ENCODE data around the gene GHRL.

Gene GHRL

GRCh38 chr3:10292505-10293419, at the start of gene GHRL:
Gene GHRL, minus strand, starts transcription at chr3:10292947. Its CDS starts 2,767 bp downstream, at chr3:10290180.
- no peak for DNase-seq

DNA sequence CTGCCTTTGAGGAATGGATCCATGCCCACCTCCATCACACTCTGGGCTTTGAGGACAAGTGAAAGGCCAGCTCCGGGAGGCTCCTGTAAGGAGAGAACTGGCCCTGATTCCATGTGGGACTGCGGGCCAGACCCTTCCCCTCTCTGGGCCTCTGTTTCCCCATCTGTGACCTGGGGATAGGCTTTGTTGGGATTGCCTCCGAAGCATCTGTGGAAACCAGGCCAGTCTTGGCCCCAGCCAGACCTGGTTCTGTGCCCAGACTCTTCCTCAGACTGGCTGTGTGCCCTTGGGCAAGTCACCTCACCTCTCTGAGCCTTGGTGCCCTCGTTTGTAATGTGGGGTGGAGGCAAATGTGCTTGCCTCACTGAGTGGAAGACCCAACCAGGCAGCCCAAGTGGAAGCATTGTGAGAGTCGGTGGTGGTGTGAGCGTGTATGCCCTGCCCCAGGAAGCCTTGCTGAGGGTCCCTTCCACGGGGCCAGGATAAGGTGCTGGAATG, 49.2 kb upstream of the GHRL start:
- DNase-seq, result no peak

DNA sequence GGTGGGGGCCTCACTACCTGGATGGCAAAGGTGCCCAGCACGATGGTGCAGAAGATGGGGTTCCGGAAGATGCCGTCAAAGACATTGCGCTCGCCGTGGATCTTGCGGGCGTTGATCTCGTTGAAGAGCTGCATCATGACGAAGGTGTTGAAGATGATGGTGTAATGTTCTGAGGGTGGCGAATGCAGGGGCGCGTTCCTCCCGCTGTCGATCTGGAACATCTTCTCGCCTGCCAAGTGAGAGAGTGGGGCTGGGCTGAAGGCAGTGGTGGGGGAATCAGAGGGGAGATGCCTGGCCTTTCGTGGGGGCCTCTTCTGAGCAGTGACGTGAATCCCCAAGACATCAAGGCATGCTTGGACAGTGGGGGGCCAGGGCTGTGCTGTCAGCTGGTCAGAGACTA, 47.7 kb upstream of the GHRL start:
- DNase-seq, result no peak

GRCh38 chr3:10340046-10340445, 47.3 kb upstream of the GHRL start:
- no peak for DNase-seq

DNA sequence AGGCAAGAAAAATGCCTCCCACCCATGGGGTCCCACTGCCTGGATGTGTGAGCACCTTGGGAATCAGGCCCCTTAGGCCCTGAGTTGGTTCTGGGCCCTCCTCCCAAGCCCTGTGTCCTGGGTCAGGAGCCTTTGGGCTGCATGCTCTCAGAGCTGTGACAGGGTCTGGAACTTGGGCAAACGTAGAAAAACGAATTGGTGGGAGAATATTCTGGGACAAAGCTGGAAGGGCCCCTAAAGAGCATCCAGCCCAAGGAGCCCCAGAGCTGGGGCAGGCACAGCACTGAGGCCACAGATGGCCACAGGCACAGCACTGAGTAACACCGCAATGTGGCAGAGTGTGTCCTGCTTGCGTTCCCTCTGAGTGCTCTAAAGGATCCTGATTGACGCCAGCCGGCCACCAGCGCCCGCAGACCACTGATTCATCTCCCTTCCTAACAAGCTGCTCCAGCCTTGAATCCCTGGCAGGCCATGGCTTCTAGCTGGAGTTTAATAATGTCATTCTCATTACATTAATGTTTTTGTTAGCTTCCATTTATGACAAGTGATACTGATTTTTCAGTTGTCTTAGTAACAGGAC, 46.7 kb upstream of the GHRL start:
- no peak for DNase-seq

GRCh38 chr3:10338591-10339353, 46.0 kb upstream of the GHRL start:
- DNase-seq, result no peak

DNA sequence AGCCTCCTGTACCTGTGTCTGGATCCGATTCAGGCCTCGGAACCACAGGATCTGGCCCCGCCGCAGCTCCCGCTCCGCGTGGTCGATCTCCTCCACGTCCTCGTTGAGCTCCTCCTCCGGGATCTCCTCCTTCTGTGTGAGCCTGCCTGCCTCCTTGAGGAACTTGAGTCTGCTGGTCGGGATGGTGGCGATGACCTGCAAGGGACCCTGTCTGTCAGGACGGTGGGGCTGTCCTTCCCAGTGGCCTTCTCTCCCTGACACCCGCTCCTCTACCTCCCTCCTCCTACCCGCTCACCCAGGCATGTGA, 45.4 kb upstream of the GHRL start:
- no peak for DNase-seq

DNA sequence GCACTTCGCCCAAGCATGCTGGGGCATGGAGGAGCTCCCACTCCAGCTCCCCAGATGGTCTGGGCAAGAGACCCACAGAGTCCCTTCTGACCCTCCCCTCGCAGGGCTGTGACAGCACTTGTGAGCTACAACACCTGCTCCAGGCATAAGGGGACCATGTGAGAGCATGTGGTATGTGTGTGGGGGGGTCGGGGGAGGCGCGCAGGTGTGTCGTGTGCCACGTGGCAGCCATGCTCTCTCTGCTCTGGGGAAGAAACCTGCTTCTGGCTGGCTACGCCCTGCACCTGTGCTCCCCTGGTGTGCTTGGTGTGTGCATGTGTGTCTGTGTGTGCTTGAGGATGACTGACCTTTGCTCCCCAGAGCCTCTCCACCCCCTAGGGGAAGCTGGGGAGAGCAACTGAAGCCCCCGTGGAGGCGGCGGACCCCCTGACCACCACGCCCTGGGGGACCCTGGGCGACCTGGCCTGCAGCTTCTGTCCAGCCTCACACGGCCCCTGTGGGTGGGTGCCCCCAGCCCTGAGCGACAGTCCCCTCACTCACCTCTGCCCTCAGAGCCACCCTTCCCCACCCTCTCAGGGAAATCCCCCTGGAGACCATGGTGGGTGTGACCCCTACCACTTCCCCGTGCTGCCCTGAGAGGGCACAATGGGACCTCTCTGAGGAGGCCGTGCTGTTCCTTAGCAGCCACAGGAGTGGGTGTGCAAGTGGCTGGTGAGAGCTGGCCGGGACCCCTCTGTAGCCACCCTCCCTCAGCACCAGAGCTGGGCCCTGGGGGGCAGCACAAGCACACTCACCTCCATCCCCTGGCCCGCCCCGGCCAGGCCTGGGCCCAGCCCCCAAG, 44.8 kb upstream of the GHRL start:
- DNase-seq, result no peak

GRCh38 chr3:10336761-10337160, 44.0 kb upstream of the GHRL start:
- no peak for DNase-seq

- DNase-seq, result no peak
Observed at GRCh38 chr3:10335871-10336622, 43.3 kb upstream of the GHRL start.

- no peak for DNase-seq
Observed at GRCh38 chr3:10335190-10335738, 42.5 kb upstream of the GHRL start.

- peak; percentile 82 for DNase-seq
Observed at GRCh38 chr3:10334459-10334858, 41.7 kb upstream of the GHRL start.

DNA sequence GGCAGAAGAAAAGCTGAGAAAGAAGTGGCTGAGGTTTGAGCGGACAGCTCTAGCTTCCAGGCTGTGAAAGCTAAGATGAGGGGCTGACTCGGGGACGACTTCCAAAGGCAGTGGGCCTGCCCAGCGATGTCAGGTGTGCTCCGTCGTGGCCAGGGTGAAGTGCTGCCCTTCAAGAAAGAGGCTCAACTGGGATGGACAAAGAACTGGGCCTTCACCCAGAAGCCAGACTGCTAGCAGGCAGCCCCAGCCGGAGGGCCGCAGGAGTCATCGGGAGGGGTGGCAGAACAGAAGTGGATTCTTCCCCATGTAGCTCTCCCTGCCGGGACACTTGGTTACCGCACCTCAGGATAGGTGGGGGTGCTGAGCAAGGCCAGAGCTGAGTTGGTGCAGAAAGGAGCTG, 41.3 kb upstream of the GHRL start:
- DNase-seq, result no peak

- no peak for DNase-seq
Observed at GRCh38 chr3:10333349-10333650, 40.6 kb upstream of the GHRL start.

GRCh38 chr3:10332481-10333348, 40.0 kb upstream of the GHRL start:
- no peak for DNase-seq

DNA sequence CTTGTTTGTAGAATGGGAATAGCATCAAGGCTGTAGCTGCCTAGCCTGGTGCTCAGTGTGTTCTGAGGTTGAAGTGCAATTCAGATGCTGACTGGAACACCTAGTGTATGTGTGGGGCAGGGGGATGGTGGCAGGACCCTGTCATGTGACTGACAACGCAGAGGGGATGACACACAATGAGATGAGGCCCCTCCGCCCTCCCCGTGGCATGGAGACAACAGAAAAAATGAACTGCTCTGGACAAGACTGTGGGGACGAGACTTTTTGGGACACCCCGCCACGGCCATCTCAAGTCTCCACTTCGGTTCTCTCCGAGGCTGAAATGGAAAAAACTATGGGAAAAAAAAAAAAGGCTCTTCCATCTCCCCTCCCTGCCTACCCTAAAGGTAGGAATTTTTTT, 38.6 kb upstream of the GHRL start:
- DNase-seq, result no peak

GRCh38 chr3:10330319-10330718, 37.6 kb upstream of the GHRL start:
- no peak for DNase-seq

DNA sequence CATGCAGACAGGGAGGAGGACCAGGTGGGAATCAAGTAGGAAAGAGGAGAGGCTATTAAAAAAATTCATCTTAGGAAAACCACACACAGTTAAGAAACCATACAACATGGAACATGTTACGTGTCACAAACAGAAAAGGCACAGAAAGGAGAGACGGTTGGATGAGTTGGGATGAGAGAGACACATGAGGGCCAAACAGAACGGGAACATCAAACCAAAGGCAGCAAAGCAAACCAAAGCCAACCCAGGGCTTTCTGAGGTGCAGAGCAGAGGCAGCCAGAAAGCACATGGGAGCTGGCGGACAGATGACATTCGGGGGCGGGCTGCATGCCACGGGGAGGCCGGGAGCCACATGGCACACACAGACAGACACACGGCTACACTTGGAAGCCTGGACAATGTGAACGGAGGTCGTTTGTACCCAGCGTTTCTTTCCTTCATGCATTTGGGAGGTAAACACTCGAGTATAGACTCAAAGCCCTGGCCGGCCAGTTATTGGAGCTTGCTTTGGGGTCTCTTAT, 36.8 kb upstream of the GHRL start:
- DNase-seq, result no peak

DNA sequence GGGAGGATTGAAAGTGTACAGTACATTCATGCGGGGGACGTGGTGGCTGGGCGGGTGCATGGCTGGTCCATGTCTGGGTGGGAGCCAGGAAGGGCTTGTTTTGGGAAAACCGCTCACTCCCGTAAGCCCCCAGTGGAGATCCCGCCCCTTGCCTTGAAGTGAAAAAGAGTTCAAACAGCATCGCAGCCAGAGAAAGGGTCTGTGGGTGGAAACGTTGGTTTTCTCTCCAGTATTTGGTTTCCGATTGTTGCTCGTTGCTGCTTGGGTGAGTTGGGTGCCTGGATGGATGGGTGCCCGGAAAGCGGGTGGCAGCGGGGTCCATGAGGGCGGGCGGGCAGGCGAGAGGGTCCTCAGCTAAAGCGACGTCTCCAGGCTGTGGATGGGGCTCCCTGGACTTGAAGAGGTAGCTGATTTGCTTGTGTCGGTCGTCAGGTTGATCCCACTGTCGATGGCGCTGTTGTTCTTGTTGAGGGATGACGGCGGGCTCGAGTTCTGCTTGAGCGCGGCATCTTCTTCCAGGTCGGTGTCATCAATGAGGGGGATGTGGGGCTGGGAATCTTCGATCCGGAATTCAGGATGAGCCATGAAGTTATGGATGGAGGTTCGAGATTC, 35.8 kb upstream of the GHRL start:
- no peak for DNase-seq

DNA sequence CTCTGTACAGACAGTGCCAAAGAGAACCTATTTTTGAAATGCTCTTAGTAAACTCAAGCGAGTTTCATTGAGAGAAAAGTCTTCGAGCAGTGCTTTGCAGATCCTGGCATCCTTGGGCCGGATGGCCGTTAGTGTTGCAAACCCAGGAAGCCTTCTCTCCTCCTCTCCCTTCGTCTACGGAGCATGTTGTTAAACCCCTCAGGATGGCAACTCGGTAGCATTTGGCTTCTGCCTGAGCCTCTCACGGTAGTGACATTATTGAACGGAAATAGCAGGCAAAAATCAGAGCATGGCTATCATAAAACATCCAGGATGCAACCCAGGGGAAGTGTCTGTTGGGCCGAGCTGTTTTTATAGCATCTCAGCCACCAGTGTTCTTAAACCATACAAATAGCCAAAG, 34.8 kb upstream of the GHRL start:
- DNase-seq, result no peak
